ENCODE results near the gene TP53RK.
"Not testable (repeated sequence)": the region's sequence is repeated elsewhere in the genome, so short reads cannot be mapped to it uniquely, and the experiment has no call there.

The TP53RK gene

GRCh38 chr20:46682063-46682821 lies 7.0 kb downstream of the TP53RK start:
- no peak for DNase-seq

DNA sequence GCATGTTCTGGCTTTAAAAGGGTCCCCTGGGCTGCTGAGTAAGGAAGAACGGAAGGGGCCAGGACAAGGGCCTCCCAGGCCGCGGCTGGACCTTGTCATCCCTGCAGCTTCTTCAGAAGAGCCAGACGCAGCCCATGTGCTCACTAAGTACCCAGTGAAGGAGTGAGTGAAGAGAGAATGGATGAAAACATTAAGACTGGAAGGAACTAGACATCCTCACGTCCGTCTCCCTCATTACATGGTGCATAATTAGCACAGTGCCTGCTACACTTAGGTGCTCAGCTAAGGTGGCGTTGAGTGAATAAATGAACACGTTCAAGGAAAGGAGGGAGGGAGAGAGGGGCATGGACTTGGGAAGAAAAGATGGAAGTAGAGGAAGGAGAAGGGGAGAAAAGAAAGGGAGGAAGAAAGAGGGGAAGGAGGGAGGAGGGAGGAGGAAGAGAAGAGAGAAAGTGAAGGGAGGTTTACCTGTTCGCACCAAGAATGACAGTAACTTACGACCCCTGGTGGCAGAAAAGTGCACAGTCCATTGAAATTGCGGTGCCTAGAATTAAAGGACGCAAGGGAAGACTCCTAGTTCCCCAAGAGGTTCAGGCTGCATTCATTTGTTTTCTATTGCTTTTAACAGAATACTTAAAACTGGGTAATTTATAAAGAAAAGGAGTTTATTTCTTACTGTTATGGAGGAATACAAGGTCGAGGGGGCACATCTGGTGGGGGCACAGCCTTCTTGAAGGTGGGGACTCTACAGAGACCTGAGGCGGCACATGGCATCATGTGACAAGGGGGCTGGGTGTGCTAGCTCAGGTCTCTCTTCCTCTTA lies 8.0 kb downstream of the TP53RK start:
- peak; percentile 40 for DNase-seq

DNA sequence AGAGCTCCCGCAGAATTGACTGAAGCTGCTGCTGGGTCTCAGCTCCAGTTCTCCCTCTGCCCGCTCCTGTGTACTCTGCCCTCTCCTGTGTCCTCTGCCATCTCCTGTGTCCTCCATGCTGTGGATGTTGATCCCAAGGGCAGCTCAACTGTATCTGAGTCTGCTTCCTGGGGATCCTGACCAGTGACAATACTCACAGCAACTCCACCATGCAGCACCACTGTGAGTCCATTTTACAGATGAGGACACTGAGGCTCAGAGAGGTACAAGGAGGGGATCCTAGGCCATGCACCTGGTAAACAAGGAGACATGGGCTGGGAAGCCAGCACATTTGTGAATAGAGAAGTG lies 8.6 kb downstream of the TP53RK start:
- no peak for DNase-seq

GRCh38 chr20:46678516-46678915 lies 10.7 kb downstream of the TP53RK start:
- no peak for DNase-seq

DNA sequence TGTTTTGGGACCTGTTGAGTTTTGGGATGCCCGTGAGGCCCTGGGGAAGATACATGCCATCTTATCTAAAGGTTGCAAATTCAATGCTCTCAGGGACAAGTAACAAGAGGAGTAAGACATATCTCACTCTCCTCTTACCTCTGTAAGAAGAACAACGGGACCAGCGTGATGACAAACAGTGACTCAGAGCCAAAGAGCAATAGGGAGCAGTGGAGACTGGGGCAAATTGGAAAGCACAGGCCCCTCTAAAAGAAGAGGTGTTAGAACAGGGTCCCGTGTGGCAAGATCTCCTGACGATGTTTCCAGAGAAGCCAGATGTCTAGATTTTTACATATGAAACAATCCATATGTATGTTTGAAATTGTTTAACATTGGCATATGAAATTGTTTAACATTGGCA lies 11.6 kb downstream of the TP53RK start:
- no peak for DNase-seq

DNA sequence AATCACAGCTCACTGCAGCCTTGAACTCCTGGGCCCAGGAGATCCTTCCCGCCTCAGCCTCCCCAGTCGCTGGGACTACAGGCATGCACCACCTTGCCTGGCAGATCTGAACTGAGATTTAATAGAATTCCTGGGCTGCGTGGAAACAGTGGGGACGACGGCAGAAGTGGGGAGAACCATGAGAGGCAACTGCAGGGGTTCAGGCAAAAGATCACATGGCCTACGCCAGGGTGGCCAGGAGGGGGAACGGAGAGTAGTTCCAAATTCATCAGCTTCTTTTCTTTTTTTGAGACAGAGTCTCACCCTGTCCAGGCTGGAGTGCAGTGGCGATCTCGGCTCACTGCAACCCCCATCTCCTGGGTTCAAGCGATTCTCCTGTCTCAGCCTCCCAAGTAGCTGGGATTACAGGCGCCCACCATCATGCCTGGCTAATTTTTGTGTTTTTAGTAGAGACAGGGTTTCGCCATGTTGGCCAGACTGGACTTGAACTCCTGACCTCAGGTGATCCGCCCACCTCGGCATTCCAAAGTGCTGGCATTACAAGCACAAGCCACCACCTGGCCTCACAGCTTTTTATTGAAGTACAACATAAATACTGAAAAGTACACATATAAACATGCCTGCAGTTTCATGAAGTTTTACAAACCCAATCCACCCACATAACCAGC lies 12.5 kb downstream of the TP53RK start:
- not testable (repeated sequence) for DNase-seq

DNA sequence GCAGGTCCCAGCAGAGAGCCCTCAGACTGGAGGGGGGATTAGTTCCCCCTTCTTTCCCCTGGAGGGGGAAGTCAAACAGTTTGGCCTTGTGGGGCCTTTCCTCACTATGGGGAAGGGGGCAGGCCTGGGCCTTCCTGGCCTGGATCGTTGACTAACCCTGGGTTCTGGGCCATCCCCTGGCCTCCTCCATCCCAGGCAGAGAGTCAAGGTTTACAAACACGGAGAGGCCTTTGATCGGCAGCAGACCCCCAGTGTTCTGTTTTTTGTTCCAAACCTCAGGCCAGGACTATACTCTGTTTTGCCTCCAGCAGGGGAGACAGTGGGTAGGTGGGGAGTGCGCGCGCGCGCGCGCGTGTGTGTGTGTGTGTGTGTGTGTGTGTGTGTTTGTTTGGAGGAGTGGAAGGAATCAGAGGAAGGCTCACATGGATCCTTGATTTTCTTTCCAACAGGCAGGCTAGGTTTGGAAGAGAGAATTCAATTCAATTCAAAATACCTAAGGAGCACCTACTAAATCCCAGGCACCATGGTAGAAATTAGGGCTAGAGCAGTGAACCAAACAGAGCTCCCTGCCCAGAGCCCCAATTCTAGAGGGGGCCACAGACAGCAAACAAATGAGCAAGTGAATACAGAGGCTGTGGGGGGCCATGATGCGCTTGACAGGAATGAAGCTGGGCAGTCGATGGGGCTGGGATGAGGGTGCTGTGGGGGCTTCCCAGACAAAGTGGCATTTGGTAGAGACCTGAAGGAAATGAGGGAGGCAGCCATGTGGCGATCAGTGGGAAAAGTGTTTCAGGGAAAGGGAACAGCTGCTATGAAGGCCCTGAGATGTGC lies 14.8 kb downstream of the TP53RK start:
- no peak for DNase-seq

GRCh38 chr20:46673394-46674252 lies 15.6 kb downstream of the TP53RK start:
- DNase-seq = no peak

- no peak for DNase-seq
Observed at GRCh38 chr20:46672543-46673148, 16.6 kb downstream of the TP53RK start.

GRCh38 chr20:46671866-46672542 lies 17.2 kb downstream of the TP53RK start:
- no peak for DNase-seq

DNA sequence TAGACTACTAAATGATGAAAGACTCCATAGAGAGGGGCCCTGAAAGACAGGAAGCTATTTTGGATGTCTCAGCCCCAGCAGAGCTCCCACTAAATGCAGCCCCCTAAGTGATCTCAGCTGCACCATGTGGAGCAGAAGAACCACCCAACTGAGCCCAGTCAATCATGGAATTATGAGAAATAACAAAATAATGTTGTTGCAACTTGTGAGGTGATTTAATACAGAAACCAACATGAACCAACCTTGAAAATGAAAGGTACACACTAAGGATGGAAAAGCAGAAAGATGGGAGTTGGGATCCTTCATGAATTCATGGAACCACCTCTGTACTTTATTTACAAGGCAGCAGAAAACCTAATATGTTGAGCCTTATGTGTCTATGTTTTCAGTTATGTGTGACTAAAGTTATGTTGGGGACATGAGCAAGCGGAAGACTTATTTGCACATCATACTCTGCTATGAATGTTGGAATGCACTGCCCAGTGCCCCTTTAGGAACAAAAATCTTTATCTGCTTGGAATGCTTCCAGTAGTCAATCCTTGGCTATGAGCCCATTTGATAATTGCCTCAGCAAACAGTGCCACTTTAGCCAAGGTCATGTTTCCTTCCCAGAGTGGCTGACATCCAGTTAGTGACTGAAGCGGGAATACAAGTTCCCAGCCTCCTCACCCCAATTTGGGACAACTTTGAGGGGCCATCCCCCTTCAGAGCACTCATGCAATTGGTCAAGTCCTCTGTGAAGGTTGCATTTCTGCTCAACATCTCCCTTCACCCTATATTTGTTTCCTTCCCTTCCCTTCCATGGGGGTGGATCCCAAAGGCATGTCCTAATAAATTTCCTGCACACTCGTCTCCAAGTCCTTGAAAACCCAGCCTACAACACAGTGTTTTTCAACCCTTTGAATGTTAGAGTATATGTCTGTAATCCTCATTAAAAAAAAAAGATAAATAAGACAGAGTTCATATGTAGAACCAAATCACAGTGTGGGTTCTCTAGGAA lies 18.4 kb downstream of the TP53RK start:
- DNase-seq = no peak

- DNase-seq = no peak
Observed at GRCh38 chr20:46670228-46670584, 19.0 kb downstream of the TP53RK start.

DNA sequence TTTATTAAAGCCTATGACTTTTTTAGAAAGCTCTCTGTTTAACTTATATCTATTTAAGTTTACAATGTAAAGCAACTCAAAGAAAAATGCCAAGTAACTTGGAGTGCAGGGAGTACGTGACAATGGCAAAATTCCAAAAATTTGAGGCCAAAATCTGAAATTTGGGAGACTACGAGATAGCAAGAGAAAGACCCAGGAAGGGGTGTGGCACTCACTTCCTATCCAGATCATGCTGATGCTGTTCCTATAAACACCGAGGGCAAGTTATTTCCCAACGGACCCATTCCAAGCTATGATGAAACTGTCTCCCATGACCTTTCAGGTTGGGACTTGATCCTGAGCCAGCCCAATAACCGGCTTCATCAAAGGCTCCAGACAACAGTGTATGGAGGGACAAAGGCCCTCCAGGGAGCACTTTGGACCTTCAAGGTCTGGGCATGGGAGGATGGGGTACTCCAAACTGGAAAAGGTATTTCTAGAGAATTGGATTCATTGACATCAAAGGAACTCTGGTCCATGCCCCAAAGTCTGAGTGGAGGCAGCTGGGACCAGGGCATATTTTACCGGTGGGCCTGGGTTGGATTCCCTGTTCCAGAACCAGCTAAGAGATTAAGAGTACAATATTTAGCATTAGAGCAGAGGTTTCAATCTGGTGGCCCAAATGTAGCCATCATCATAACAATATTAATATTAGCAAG lies 22.3 kb downstream of the TP53RK start:
- no peak for DNase-seq

GRCh38 chr20:46666306-46666705 lies 22.9 kb downstream of the TP53RK start:
- no peak for DNase-seq

DNA sequence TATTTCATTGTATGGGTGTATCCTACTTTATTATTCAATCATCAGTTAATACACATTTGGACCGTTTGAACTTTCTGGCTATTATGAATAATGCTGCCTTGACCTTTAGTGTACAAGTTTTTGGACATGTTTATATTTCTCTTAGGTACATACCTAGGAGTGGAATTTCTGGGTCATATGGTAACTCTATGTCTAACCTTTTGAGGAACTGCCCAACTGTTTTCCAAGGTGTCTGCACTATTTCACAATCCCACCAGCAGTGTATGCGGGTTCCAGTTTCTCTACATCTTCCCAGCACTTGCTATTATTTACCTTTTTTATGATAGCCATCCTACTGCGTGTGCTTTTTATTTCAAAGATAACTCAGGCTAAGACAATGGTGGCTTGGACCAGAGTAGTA lies 23.6 kb downstream of the TP53RK start:
- DNase-seq = no peak

GRCh38 chr20:46663531-46663930 lies 25.7 kb downstream of the TP53RK start:
- no peak for DNase-seq

GRCh38 chr20:46661659-46662058 lies 27.6 kb downstream of the TP53RK start:
- DNase-seq = no peak

- no peak for DNase-seq
Observed at GRCh38 chr20:46660487-46660886, 28.8 kb downstream of the TP53RK start.

- DNase-seq = no peak
Observed at GRCh38 chr20:46657618-46658017, 31.6 kb downstream of the TP53RK start.
